Esophagus muscularis mucosa (tissue), 3 donors: Measurements from ENCODE around the gene AFF2.

Source experiments
- CTCF ChIP-seq, 3 experiments: fragments of 200-600 bp in 2 of 3; fragments of 450-650 bp in 1 of 3; sonication (generic) in 2 of 3; IDR thresholded peaks; one replicate each; pipeline ENCODE4 v1.5.1; 2017 to 2019; ENCODE audit warnings: antibody characterized with exemption in 3 of 3, mild to moderate bottlenecking in 2 of 3, moderate library complexity in 1 of 3
- POLR2A ChIP-seq: fragments of 450-650 bp; IDR thresholded peaks from one replicate; pipeline ENCODE4 v1.6.1; 2017; ENCODE audit warnings: antibody characterized with exemption, moderate library complexity, mild to moderate bottlenecking, low read depth

DNA sequence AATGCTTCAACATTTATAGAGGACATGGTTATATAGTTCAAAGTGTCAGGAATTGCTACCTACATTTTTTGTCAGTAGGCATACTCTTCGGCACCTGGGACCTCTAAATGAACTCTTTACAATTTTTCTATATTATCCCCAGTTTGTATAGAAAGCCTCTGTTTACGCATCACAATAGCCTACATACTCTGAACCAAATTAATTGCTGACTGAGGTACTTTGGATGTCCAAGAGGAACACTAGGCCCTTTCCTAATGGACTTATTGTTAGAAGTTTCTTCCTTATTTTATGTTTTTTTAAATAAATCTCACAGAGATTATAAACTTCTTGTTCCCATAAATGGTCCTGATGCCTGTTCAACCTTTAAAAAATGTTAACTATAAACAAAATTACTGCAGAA, 8.4 kb upstream of the AFF2 start:
- TF ChIP-seq POLR2A, result no peak
- no peak for TF ChIP-seq CTCF (IDR thresholded peaks at IDR 0.05)
